ENCODE measurements around the gene CX3CR1. TPM values are rescaled to one million over a fixed set of nuclear protein-coding genes. Genes with fewer than 3 reads are reported as not detected.
"Not testable (repeated sequence)": the region's sequence is repeated elsewhere in the genome, so short reads cannot be mapped to it uniquely, and the experiment has no call there.

Gene CX3CR1
- total RNA-seq, 1 donor from 2014 or later: not detected

DNA sequence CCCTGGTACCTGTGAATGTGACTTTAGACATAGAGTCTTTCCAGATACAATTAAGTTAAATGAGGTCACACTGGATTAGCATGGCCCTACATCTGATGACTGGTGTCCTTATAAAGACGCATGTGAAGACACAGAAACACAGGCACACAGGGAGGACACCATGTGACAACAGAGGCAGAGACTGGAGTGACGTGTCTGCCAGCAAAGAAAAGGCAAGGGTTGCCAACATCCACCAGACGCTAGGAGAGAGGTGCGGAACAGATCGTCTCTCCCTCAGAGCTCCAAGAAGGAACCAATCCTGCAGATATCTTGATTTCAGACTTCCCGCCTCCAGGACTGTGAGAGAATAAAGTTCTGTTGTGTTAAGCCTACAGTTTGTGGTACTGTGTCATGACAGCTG lies 42.8 kb downstream of the CX3CR1 start:
- H3K9me3 Mint-ChIP-seq (ENCODE audit: unreplicated experiment): no peaks in the 10 kb centered on the region
- no peak overlapping the region for H3K4me3 Mint-ChIP-seq (ENCODE audit: unreplicated experiment)
- TF ChIP-seq, protein P1, sequence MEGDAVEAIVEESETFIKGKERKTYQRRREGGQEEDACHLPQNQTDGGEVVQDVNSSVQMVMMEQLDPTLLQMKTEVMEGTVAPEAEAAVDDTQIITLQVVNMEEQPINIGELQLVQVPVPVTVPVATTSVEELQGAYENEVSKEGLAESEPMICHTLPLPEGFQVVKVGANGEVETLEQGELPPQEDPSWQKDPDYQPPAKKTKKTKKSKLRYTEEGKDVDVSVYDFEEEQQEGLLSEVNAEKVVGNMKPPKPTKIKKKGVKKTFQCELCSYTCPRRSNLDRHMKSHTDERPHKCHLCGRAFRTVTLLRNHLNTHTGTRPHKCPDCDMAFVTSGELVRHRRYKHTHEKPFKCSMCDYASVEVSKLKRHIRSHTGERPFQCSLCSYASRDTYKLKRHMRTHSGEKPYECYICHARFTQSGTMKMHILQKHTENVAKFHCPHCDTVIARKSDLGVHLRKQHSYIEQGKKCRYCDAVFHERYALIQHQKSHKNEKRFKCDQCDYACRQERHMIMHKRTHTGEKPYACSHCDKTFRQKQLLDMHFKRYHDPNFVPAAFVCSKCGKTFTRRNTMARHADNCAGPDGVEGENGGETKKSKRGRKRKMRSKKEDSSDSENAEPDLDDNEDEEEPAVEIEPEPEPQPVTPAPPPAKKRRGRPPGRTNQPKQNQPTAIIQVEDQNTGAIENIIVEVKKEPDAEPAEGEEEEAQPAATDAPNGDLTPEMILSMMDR (IDR thresholded peaks at IDR 0.05; ENCODE audit: partially characterized antibody, unreplicated experiment): no peak
- H3K27me3 Mint-ChIP-seq (ENCODE audit: unreplicated experiment): peaks cover 3% of the 10 kb centered on the region
- no peaks in the 10 kb centered on the region for H3K4me1 Mint-ChIP-seq (ENCODE audit: low read depth, unreplicated experiment)
- H3K27ac Mint-ChIP-seq (ENCODE audit: unreplicated experiment): no peak overlapping the region
- H3K36me3 Mint-ChIP-seq (ENCODE audit: unreplicated experiment): no peaks in the 10 kb centered on the region
- DNase-seq: no peak

DNA sequence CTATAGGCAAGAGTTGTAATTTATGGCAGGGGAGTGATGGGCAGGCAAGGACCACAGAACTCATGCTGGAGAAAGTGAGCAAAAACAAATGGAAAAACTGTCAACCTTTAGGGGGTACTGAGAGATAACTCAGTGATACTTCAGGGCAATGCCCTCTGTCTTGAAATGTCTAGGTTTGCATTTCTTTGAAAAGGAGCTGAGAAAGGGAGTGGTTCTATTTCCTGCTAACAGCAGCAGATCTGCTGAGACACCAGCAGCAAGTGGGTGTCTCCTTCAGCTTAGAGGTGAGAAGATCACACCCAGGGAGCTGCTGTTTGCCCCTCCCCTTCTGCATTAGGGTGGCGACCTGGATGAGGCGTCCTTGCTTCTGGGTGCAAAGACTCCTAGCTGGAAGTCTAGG lies 45.2 kb downstream of the CX3CR1 start:
- H3K27ac Mint-ChIP-seq (ENCODE audit: unreplicated experiment): no peak overlapping the region
- DNase-seq: no peak
- TF ChIP-seq, protein P1 (IDR thresholded peaks at IDR 0.05; ENCODE audit: partially characterized antibody, unreplicated experiment): no peak
- no peak overlapping the region for H3K4me3 Mint-ChIP-seq (ENCODE audit: unreplicated experiment)
- H3K27me3 Mint-ChIP-seq (ENCODE audit: unreplicated experiment): peaks cover 3% of the 10 kb centered on the region
- no peaks in the 10 kb centered on the region for H3K36me3 Mint-ChIP-seq (ENCODE audit: unreplicated experiment)
- no peaks in the 10 kb centered on the region for H3K4me1 Mint-ChIP-seq (ENCODE audit: low read depth, unreplicated experiment)
- H3K9me3 Mint-ChIP-seq (ENCODE audit: unreplicated experiment): no peaks in the 10 kb centered on the region

DNA sequence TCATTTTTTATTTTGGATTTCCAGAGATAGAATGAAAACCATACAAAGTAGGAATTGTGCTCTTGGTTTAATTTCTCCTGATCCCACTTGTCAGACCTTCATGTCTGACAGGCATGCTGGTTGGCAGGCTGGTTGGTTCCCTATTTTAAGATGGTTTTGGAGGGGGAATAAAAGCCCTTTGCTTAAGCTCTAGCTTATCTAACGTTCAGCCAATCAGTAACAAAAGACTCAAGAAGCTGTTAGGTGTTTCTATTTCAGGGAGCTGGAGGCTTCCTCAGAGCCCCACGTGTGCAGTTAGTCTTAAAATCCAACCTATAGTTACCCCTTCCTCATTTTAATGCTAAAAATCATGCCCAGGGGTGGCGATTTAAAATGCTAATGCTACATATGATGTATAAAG lies 47.0 kb downstream of the CX3CR1 start:
- Mint-ChIP-seq H3K4me3 (ENCODE audit: unreplicated experiment) (no peak overlapping the region), H3K9me3 (ENCODE audit: unreplicated experiment) (no peaks in the 10 kb centered on the region), H3K27ac (ENCODE audit: unreplicated experiment) (no peak overlapping the region), H3K4me1 (ENCODE audit: low read depth, unreplicated experiment) (no peaks in the 10 kb centered on the region), H3K36me3 (ENCODE audit: unreplicated experiment) (no peaks in the 10 kb centered on the region), H3K27me3 (ENCODE audit: unreplicated experiment) (peaks cover 3% of the 10 kb centered on the region)
- DNase-seq: no peak
- TF ChIP-seq, protein P1 (IDR thresholded peaks at IDR 0.05; ENCODE audit: partially characterized antibody, unreplicated experiment): no peak

DNA sequence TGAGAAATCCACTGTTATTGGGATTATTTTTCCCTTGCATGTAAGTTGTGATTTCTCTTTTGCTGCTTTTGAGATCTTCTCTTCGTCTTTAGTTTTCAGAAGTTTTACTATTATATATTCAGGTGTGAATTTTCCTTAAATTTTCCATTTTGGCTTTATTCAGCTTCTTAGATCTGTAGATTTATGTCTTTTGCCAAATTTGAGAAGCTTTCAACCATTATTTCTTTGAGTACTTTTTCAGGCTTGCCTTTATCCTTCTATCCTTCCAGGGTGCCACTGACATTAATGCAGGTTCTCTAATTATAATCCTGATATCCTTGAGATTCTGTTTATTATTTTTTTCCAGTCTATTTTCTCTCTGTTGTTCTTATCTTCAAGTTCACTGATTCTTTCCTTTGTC lies 49.4 kb downstream of the CX3CR1 start:
- TF ChIP-seq, protein P1 (IDR thresholded peaks at IDR 0.05; ENCODE audit: partially characterized antibody, unreplicated experiment): no peak
- H3K9me3 Mint-ChIP-seq (ENCODE audit: unreplicated experiment): no peaks in the 10 kb centered on the region
- peaks cover 6% of the 10 kb centered on the region for H3K36me3 Mint-ChIP-seq (ENCODE audit: unreplicated experiment)
- no peaks in the 10 kb centered on the region for H3K4me1 Mint-ChIP-seq (ENCODE audit: low read depth, unreplicated experiment)
- H3K4me3 Mint-ChIP-seq (ENCODE audit: unreplicated experiment): no peak overlapping the region
- no peak for DNase-seq
- peaks cover 3% of the 10 kb centered on the region for H3K27me3 Mint-ChIP-seq (ENCODE audit: unreplicated experiment)
- no peak overlapping the region for H3K27ac Mint-ChIP-seq (ENCODE audit: unreplicated experiment)

DNA sequence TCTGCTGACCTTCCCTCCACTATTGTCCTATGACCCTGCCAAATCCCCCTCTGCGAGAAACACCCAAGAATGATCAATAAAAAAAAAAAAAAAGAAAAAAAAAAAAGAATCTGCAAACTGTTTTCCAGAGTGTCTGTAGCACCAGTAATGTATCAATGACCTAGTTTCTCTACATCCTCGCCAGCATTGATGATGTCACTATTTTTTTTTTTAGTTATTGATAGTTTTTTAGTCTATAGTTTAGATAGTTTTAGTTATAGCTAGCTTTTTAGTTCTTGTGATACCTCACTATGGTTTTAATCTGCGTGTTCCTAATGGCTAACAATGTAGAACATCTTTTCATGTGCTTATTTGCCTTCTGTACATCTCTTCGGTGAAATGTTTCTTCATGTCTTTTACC lies 51.3 kb downstream of the CX3CR1 start:
- peak overlapping the region; percentile 81 for H3K27ac Mint-ChIP-seq (ENCODE audit: unreplicated experiment)
- peaks cover 8% of the 10 kb centered on the region for H3K36me3 Mint-ChIP-seq (ENCODE audit: unreplicated experiment)
- no peaks in the 10 kb centered on the region for H3K27me3 Mint-ChIP-seq (ENCODE audit: unreplicated experiment)
- TF ChIP-seq, protein P1 (IDR thresholded peaks at IDR 0.05; ENCODE audit: partially characterized antibody, unreplicated experiment): no peak
- H3K4me3 Mint-ChIP-seq (ENCODE audit: unreplicated experiment): no peak overlapping the region
- H3K9me3 Mint-ChIP-seq (ENCODE audit: unreplicated experiment): no peaks in the 10 kb centered on the region
- no peaks in the 10 kb centered on the region for H3K4me1 Mint-ChIP-seq (ENCODE audit: low read depth, unreplicated experiment)
- no peak for DNase-seq

DNA sequence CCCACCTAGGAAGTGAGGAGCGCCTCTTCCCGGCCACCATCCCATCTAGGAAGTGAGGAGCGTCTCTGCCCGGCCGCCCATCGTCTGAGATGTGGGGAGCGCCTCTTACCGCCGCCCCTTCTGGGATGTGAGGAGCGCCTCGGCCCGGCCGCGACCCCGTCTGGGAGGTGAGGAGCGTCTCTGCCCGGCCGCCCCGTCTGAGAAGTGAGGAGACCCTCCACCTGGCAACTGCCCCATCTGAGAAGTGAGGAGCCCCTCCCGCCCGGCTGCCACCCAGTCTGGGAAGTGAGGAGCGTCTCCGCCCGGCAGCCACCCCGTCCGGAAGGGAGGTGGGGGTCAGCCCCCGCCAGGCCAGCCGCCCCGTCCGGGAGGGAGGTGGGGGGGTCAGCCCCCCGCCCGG lies 52.2 kb downstream of the CX3CR1 start:
- not testable (repeated sequence) for DNase-seq; H3K36me3 Mint-ChIP-seq (ENCODE audit: unreplicated experiment); H3K27me3 Mint-ChIP-seq (ENCODE audit: unreplicated experiment); H3K4me3 Mint-ChIP-seq (ENCODE audit: unreplicated experiment); H3K4me1 Mint-ChIP-seq (ENCODE audit: low read depth, unreplicated experiment); H3K9me3 Mint-ChIP-seq (ENCODE audit: unreplicated experiment); H3K27ac Mint-ChIP-seq (ENCODE audit: unreplicated experiment)

Data from glutamatergic neuron (in vitro differentiated cells).